Left lobe of liver (tissue), 2 donors: ENCODE results near the gene IL11. TPM values are rescaled to one million over a fixed set of nuclear protein-coding genes. Genes with fewer than 3 reads are reported as not detected.

Experiments
- ATAC-seq: fragments of 200-7000 bp; cut with Tn5 transposase; one replicate; pipeline ENCODE4 v1.9.1; 2020; ENCODE audit warnings: mild to moderate bottlenecking, moderate library complexity
- DNase-seq: peaks from one replicate; pipeline ENCODE4 v3.0.0-alpha.2; 2020; ENCODE audit warnings: low spot score
- total RNA-seq: library from RNA; stranded (reverse); gene quantifications from one replicate; pipeline ENCODE4 v1.2.1, GENCODE V29; 2021
- donor health status: DM: no; HTN: no; CAD: no; lungs with moderate emphysema.
- donor health status: DM: no; HTN: yes; CAD: no.

Gene IL11
- total RNA-seq, 1 donor from 2014 or later = not detected

- ATAC-seq = no peak
- no peak for DNase-seq
Observed at GRCh38 chr19:55391702-55392615, 21.7 kb upstream of the IL11 start.

GRCh38 chr19:55391191-55391670, 21.0 kb upstream of the IL11 start:
- DNase-seq (no peak), ATAC-seq (no peak)

- ATAC-seq (no peak), DNase-seq (no peak)
Observed at GRCh38 chr19:55390461-55390880, 20.2 kb upstream of the IL11 start.

- DNase-seq (no peak), ATAC-seq (no peak)
Observed at GRCh38 chr19:55389386-55390317, 19.4 kb upstream of the IL11 start.

- ATAC-seq (no peak), DNase-seq (no peak)
Observed at GRCh38 chr19:55387736-55388497, 17.7 kb upstream of the IL11 start.

- DNase-seq (no peak), ATAC-seq (no peak)
Observed at GRCh38 chr19:55386493-55386971, 16.3 kb upstream of the IL11 start.

- peak; percentile 80 for ATAC-seq
- peak; percentile 99 for DNase-seq
Observed at GRCh38 chr19:55385724-55386492, 15.6 kb upstream of the IL11 start, which contains the start of gene RPL28. RPL28 (plus strand) TSS chr19:55385932; CDS start chr19:55386358, 426 bp downstream.

GRCh38 chr19:55384920-55385723, 14.9 kb upstream of the IL11 start:
- peak; percentile 78 for ATAC-seq
- peak; percentile 97 for DNase-seq

- DNase-seq (peak; percentile 83), ATAC-seq (peak; percentile 66)
Observed at GRCh38 chr19:55384131-55384919, 14.1 kb upstream of the IL11 start, which contains the start of gene TMEM238. TMEM238 (minus strand) TSS chr19:55384292; CDS start chr19:55384259, 33 bp downstream.

- ATAC-seq (peak; percentile 21), DNase-seq (no peak)
Observed at GRCh38 chr19:55383279-55384130, 13.2 kb upstream of the IL11 start.

- no peak for DNase-seq
- ATAC-seq = no peak
Observed at GRCh38 chr19:55382522-55383054, 12.3 kb upstream of the IL11 start.

GRCh38 chr19:55382013-55382412, 11.8 kb upstream of the IL11 start:
- ATAC-seq (no peak), DNase-seq (no peak)

GRCh38 chr19:55379174-55379573, 8.9 kb upstream of the IL11 start:
- ATAC-seq (no peak), DNase-seq (no peak)

GRCh38 chr19:55377356-55378131, 7.3 kb upstream of the IL11 start:
- no peak for DNase-seq

GRCh38 chr19:55376241-55376933, 6.1 kb upstream of the IL11 start, which contains the start of gene TMEM190:
TMEM190 (plus strand) TSS chr19:55376826; CDS start chr19:55376854, 28 bp downstream.
- peak; percentile 10 for ATAC-seq
- DNase-seq = no peak

More at GRCh38 chr19:55377356-55378131, 7.3 kb upstream of the IL11 start:
- ATAC-seq = peak; percentile 18
